ENCODE results near the gene TOB2. TPM values are rescaled to one million over a fixed set of nuclear protein-coding genes. Genes with fewer than 3 reads are reported as not detected.

Gene TOB2
- total and polyA plus RNA-seq, 9 of the 15 experiments (the other 6 are each of a cell fraction or from before 2014, with no cell fraction given) = 3.3 to 20.5 (median 7.3) TPM

- TF ChIP-seq E2F5 (CRISPR knock-in tag; IDR thresholded peaks at IDR 0.05) (no peak), ZNF551 (CRISPR knock-in tag; IDR thresholded peaks at IDR 0.05) (no peak), ZKSCAN1 (IDR thresholded peaks at IDR 0.05; ENCODE audit: low read depth, low read length) (no peak), PML (IDR thresholded peaks at IDR 0.05; ENCODE audit: low read length) (no peak), SMAD1 (IDR thresholded peaks at IDR 0.05; ENCODE audit: low read depth, low read length, partially characterized antibody) (no peak), SRF (CRISPR knock-in tag; IDR thresholded peaks at IDR 0.05) (no peak), MAFK (IDR thresholded peaks at IDR 0.05; ENCODE audit: low read length) (no peak), ZNF140 (CRISPR knock-in tag; IDR thresholded peaks at IDR 0.05) (no peak), C11orf30 (IDR thresholded peaks at IDR 0.05; ENCODE audit: low read depth) (no peak), KLF1 (tag; IDR thresholded peaks at IDR 0.05) (no peak), BCL6 (CRISPR knock-in tag; IDR thresholded peaks at IDR 0.05) (no peak), ZNF830 (CRISPR knock-in tag; IDR thresholded peaks at IDR 0.05) (no peak), MAX (CRISPR knock-in tag; IDR thresholded peaks at IDR 0.05) (no peak)
Observed at GRCh38 chr22:41418717-41419116, 27.9 kb downstream of the TOB2 start (continued).

Data from K562 (cell line).